Measurements from ENCODE around the gene EPS8L1. TPM values are rescaled to one million over a fixed set of nuclear protein-coding genes. Genes with fewer than 3 reads are reported as not detected.

The EPS8L1 gene
- total RNA-seq, 1 donor from 2014 or later, result 180 TPM

DNA sequence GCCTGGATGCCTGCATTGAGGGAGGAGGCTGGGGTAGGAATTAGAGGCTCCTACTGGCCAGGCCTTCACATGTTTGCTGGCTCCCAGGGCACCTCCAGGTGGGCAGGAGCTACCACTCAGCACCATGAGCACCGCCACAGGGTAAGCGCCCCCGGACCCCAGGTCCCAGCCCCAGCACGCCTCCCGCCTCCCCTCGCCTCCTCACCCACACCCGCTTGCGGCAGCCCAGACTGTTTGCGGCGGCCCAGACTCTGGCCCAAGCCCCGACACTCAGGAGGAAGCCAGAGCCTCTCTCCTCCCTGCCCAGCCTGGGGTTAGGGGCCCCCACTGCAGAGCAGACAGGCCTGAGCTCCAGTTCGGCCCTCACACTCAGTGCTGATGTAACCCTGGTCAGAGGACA is 652 bp downstream of the EPS8L1 start:
- Histone ChIP-seq H3K27me3 (peaks cover 5% of the 10 kb centered on the region), H3K27ac (no peak overlapping the region), H3K9me3 (no peaks in the 10 kb centered on the region), H3K36me3 (no peaks in the 10 kb centered on the region), H3K4me3 (peak overlapping the region in 1 of 2 donors; percentile 4), H3K4me1 (peaks cover 15% of the 10 kb centered on the region)
- TF ChIP-seq, protein P1, sequence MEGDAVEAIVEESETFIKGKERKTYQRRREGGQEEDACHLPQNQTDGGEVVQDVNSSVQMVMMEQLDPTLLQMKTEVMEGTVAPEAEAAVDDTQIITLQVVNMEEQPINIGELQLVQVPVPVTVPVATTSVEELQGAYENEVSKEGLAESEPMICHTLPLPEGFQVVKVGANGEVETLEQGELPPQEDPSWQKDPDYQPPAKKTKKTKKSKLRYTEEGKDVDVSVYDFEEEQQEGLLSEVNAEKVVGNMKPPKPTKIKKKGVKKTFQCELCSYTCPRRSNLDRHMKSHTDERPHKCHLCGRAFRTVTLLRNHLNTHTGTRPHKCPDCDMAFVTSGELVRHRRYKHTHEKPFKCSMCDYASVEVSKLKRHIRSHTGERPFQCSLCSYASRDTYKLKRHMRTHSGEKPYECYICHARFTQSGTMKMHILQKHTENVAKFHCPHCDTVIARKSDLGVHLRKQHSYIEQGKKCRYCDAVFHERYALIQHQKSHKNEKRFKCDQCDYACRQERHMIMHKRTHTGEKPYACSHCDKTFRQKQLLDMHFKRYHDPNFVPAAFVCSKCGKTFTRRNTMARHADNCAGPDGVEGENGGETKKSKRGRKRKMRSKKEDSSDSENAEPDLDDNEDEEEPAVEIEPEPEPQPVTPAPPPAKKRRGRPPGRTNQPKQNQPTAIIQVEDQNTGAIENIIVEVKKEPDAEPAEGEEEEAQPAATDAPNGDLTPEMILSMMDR (IDR thresholded peaks at IDR 0.05), result no peak
- no peak for TF ChIP-seq POLR2AphosphoS5 (IDR thresholded peaks at IDR 0.05; ENCODE audit: insufficient read depth in 1 of 2, low read depth in 1 of 2)
- intact Hi-C loops (cut with DNase I), result no loop called here
- DNase-seq (ENCODE audit: extremely low spot score in 2 of 2), result no peak

DNA sequence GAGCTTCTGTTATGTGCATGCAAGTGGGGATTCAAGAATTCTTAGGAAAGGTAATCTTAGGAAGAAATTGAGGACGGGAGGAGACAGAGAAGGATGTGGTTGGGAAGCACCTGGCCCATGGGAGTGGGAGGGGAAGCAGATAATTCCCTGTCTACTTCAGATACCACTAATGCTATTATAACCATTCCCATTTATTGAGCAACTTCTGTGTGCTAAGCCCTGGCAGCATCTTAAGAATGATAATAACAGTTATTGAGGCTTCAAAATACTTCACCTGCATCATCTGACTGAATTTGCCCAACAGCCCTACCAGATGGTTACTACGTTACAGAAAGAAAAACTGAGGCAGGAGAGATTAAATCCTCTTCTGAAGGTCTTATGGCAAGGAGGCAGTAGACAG is 1.4 kb downstream of the EPS8L1 start:
- no peaks in the 10 kb centered on the region for H3K9me3 ChIP-seq
- DNase-seq (ENCODE audit: extremely low spot score in 2 of 2), result no peak
- H3K4me1 ChIP-seq, result peaks cover 23% of the 10 kb centered on the region
- no peak overlapping the region for H3K27ac ChIP-seq
- no peaks in the 10 kb centered on the region for H3K36me3 ChIP-seq
- TF ChIP-seq POLR2A (IDR thresholded peaks at IDR 0.05) (no peak), POLR2AphosphoS5 (IDR thresholded peaks at IDR 0.05; ENCODE audit: insufficient read depth in 1 of 2, low read depth in 1 of 2) (no peak)
- TF ChIP-seq, protein P1 (IDR thresholded peaks at IDR 0.05), result no peak
- H3K27me3 ChIP-seq, result peaks cover 13% of the 10 kb centered on the region
- no peak overlapping the region for H3K4me3 ChIP-seq
- intact Hi-C loops (cut with DNase I), result no loop called here

DNA sequence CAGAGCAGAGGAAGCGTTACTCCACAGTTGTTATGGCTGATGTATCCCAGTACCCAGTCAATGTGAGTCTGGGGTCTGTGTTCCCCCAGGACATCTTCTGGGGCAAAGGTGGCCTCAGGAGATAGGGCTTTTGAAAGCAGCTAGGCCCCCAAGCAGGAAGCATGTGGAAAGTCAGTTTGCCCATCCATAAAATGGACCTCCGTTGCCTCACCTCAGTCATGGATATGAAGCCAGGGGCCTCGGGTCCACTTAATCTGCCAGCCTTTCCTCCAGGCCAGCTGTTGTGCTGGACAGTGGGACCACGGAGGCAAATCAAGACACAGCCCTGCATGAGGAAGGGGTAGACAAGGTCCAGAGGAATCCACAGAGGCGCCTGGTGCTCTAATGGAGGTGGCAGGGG is 3.3 kb downstream of the EPS8L1 start:
- no peak for DNase-seq (ENCODE audit: extremely low spot score in 2 of 2)
- Histone ChIP-seq H3K4me1 (peaks cover 27% of the 10 kb centered on the region), H3K9me3 (no peaks in the 10 kb centered on the region), H3K4me3 (no peak overlapping the region), H3K36me3 (no peaks in the 10 kb centered on the region), H3K27ac (no peak overlapping the region), H3K27me3 (peaks cover 13% of the 10 kb centered on the region)
- TF ChIP-seq POLR2A (IDR thresholded peaks at IDR 0.05) (no peak), POLR2AphosphoS5 (IDR thresholded peaks at IDR 0.05; ENCODE audit: insufficient read depth in 1 of 2, low read depth in 1 of 2) (no peak)
- TF ChIP-seq, protein P1 (IDR thresholded peaks at IDR 0.05), result no peak
- intact Hi-C loops (cut with DNase I), result no loop called here

GRCh38 chr19:55079400-55080038 is 3.9 kb downstream of the EPS8L1 start:
- Histone ChIP-seq H3K4me1 (peaks cover 27% of the 10 kb centered on the region), H3K9me3 (no peaks in the 10 kb centered on the region), H3K36me3 (no peaks in the 10 kb centered on the region), H3K27ac (no peak overlapping the region), H3K4me3 (no peak overlapping the region), H3K27me3 (peaks cover 13% of the 10 kb centered on the region)
- DNase-seq (ENCODE audit: extremely low spot score in 2 of 2), result no peak
- intact Hi-C loops (cut with DNase I), result no loop called here
- no peak for TF ChIP-seq POLR2AphosphoS5 (IDR thresholded peaks at IDR 0.05; ENCODE audit: insufficient read depth in 1 of 2, low read depth in 1 of 2)
- TF ChIP-seq POLR2A (IDR thresholded peaks at IDR 0.05), result no peak
- TF ChIP-seq, protein P1 (IDR thresholded peaks at IDR 0.05), result no peak

DNA sequence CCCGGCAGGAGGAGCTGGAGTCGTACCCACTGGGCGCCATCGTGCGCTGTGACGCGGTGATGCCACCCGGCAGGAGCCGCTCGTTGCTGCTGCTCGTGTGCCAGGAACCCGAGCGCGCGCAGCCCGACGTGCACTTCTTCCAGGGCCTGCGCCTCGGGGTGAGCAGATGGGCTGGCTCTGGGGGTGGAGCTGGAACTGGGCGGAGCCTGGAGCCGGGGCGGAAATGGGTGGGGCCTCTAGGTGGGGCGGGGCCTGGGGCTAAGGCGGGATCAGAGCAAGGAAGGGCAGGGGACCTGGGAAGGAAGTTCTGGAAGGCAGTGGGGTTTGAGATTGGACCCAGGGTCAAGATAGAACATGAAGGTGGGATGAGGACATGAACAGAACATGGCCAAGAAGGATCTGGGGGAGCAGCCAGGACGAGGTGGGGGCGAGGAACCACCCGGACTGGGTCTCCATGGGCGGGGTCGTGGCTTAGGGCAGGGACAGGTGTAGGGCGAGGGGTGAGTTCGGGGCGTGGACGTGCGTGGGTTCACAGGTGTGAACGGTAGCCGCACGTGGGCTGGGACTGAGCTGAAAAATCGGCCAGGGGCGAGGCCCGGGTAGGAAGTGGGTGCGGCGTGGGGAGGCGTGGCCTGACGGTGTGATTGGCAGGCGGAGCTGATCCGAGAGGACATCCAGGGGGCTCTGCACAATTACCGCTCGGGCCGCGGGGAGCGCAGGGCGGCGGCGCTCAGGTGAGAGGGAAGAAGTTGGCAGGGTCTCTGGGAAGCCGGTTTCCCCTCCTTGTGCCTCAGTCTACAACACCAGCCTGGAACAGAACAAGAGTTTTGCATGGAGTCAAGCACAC is 4.7 kb downstream of the EPS8L1 start:
- H3K27me3 ChIP-seq, result peaks cover 13% of the 10 kb centered on the region
- H3K4me3 ChIP-seq, result peak overlapping the region; percentile 40 to 48
- no peaks in the 10 kb centered on the region for H3K9me3 ChIP-seq
- TF ChIP-seq POLR2AphosphoS5 (IDR thresholded peaks at IDR 0.05; ENCODE audit: insufficient read depth in 1 of 2, low read depth in 1 of 2) (no peak), POLR2A (IDR thresholded peaks at IDR 0.05) (no peak)
- TF ChIP-seq, protein P1 (IDR thresholded peaks at IDR 0.05), result no peak
- H3K27ac ChIP-seq, result no peak overlapping the region
- DNase-seq (ENCODE audit: extremely low spot score in 2 of 2), result no peak
- peaks cover 27% of the 10 kb centered on the region for H3K4me1 ChIP-seq
- no peaks in the 10 kb centered on the region for H3K36me3 ChIP-seq
- intact Hi-C loops (cut with DNase I), result no loop called here
